Liver (tissue), 9 donors: ENCODE data around the gene STING1. TPM values are rescaled to one million over a fixed set of nuclear protein-coding genes. Genes with fewer than 3 reads are reported as not detected.

Experiments used
- DNase-seq: peaks from one replicate; pipeline ENCODE4 v3.0.0-alpha.2; 2017; ENCODE audit warnings: low spot score
- H3K27ac ChIP-seq, 2 donors: one replicate each; pipeline ENCODE4 v1.7.0; 2013; ENCODE audit warnings: inconsistent platforms in 2 of 2, low read length in 2 of 2, control low read depth in 1 of 2, low read depth in 1 of 2, mild to moderate bottlenecking in 1 of 2
- H3K27me3 ChIP-seq, 4 donors: one replicate each; pipeline versions ENCODE4 v1.6.1 to v1.7.0; 2013; ENCODE audit warnings: low read length in 3 of 4, inconsistent platforms in 1 of 4, mild to moderate bottlenecking in 1 of 4, moderate library complexity in 1 of 4; ENCODE audit not compliant: control insufficient read depth in 4 of 4, insufficient read depth in 4 of 4
- H3K36me3 ChIP-seq, 4 donors: one replicate each; pipeline versions ENCODE4 v1.6.1 to v1.7.0; 2013; ENCODE audit warnings: low read length in 3 of 4, mild to moderate bottlenecking in 3 of 4, low read depth in 1 of 4, moderate library complexity in 1 of 4; ENCODE audit not compliant: control insufficient read depth in 4 of 4, insufficient read depth in 3 of 4
- H3K4me1 ChIP-seq, 4 donors: one replicate each; pipeline versions ENCODE4 v1.6.1 to v1.7.0; 2013; ENCODE audit warnings: low read length in 3 of 4, mild to moderate bottlenecking in 3 of 4, moderate library complexity in 1 of 4; ENCODE audit not compliant: control insufficient read depth in 4 of 4, insufficient read depth in 4 of 4
- H3K4me3 ChIP-seq, 3 donors: one replicate each; pipeline versions ENCODE4 v1.6.1 to v1.7.0; 2013; ENCODE audit warnings: low read length in 3 of 3, control low read depth in 1 of 3, low read depth in 1 of 3, mild to moderate bottlenecking in 1 of 3
- H3K9ac ChIP-seq, 2 donors: one replicate each; pipeline ENCODE4 v1.7.0; 2013; ENCODE audit warnings: low read length in 2 of 2, mild to moderate bottlenecking in 2 of 2, moderate library complexity in 2 of 2, control low read depth in 1 of 2, low read depth in 1 of 2
- H3K9me3 ChIP-seq, 4 donors: one replicate each; pipeline versions ENCODE4 v1.6.1 to v1.7.0; 2013; ENCODE audit warnings: low read length in 3 of 4; ENCODE audit not compliant: control insufficient read depth in 4 of 4
- ATF3 ChIP-seq: IDR thresholded peaks from 2 replicates; pipeline ENCODE4 v1.6.1; 2016; ENCODE audit warnings: antibody characterized with exemption
- CTCF ChIP-seq: fragments of 150-350 bp; IDR thresholded peaks from 2 replicates; pipeline ENCODE4 v1.5.1; 2017; ENCODE audit warnings: improper control_type of control experiment, low read depth, low read length; ENCODE audit not compliant: missing input control
- EGR1 ChIP-seq, 2 donors: IDR thresholded peaks; 2 replicates each; pipeline ENCODE4 v1.6.1; 2016 to 2018; ENCODE audit warnings: antibody characterized with exemption in 2 of 2, low read depth in 2 of 2
- FOXA1 ChIP-seq: IDR thresholded peaks from 2 replicates; pipeline ENCODE4 v1.6.1; 2016; ENCODE audit warnings: antibody characterized with exemption
- FOXA2 ChIP-seq: IDR thresholded peaks from 2 replicates; pipeline ENCODE4 v1.6.1; 2016; ENCODE audit warnings: antibody characterized with exemption
- GABPA ChIP-seq, 2 donors: IDR thresholded peaks in 1 of 2; conservative IDR thresholded peaks in 1 of 2; 2 replicates each; pipeline ENCODE4 v1.6.1; 2016; ENCODE audit warnings: antibody characterized with exemption in 2 of 2, mild to moderate bottlenecking in 1 of 2, moderate library complexity in 1 of 2
- HNF4A ChIP-seq, 2 donors: conservative IDR thresholded peaks; 2 replicates each; pipeline ENCODE4 v1.6.1; 2016; ENCODE audit warnings: antibody characterized with exemption in 2 of 2, mild to moderate bottlenecking in 2 of 2
- HNF4G ChIP-seq: IDR thresholded peaks from 2 replicates; pipeline ENCODE4 v1.6.1; 2016; ENCODE audit warnings: antibody characterized with exemption
- JUND ChIP-seq, 2 donors: IDR thresholded peaks; 2 replicates each; pipeline ENCODE4 v1.6.1; 2016; ENCODE audit warnings: antibody characterized with exemption in 2 of 2
- MAX ChIP-seq: IDR thresholded peaks from 2 replicates; pipeline ENCODE4 v1.6.1; 2016; ENCODE audit warnings: antibody characterized with exemption
- NR2F2 ChIP-seq: IDR thresholded peaks from 2 replicates; pipeline ENCODE4 v1.6.1; 2016; ENCODE audit warnings: antibody characterized with exemption
- RAD21 ChIP-seq, 2 donors: IDR thresholded peaks; 2 replicates each; pipeline ENCODE4 v1.6.1; 2016; ENCODE audit warnings: antibody characterized with exemption in 2 of 2, mild to moderate bottlenecking in 2 of 2
- REST ChIP-seq: IDR thresholded peaks from 2 replicates; pipeline ENCODE4 v1.6.1; 2016; ENCODE audit warnings: antibody characterized with exemption, mild to moderate bottlenecking
- RXRA ChIP-seq, 2 donors: IDR thresholded peaks; 2 replicates each; pipeline ENCODE4 v1.6.1; 2017 to 2018; ENCODE audit warnings: antibody characterized with exemption in 2 of 2, mild to moderate bottlenecking in 1 of 2
- SP1 ChIP-seq: IDR thresholded peaks from 2 replicates; pipeline ENCODE4 v1.6.1; 2018; ENCODE audit warnings: antibody characterized with exemption, mild to moderate bottlenecking
- TAF1 ChIP-seq: conservative IDR thresholded peaks from 2 replicates; pipeline ENCODE4 v1.6.1; 2016; ENCODE audit warnings: antibody characterized with exemption, mild to moderate bottlenecking
- YY1 ChIP-seq: IDR thresholded peaks from 2 replicates; pipeline ENCODE4 v1.6.1; 2016; ENCODE audit warnings: antibody characterized with exemption, mild to moderate bottlenecking
- ZBTB33 ChIP-seq: IDR thresholded peaks from 2 replicates; pipeline ENCODE4 v1.6.1; 2016; ENCODE audit warnings: antibody characterized with exemption
- WGBS: extraction: QIAGEN DNeasy Blood & Tissue Kit; methylation state at CpG from one replicate; pipeline ENCODE4 v1.1.7; 2013; 5-methylcytosine and 5-hydroxymethylcytosine counted together
- polyA plus RNA-seq, 2 donors: library from polyadenylated mRNA; stranded (reverse) in 1 of 2; unstranded in 1 of 2; fragments of 200-250 nt in 1 of 2; fragments of >200 nt in 1 of 2; fragmentation: Nextera tagmentation in 1 of 2; extraction: Ambion mirVana in 1 of 2; gene quantifications; one replicate each; pipeline versions ENCODE4 v1.2.1 to v1.2.3, GENCODE V29; 2013 to 2015
- total RNA-seq, 2 donors: library from RNA; depleted of rRNA; stranded (reverse); fragments of >200 nt; gene quantifications; one replicate each; pipeline ENCODE4 v1.2.3, GENCODE V29; 2014
- donor health status: healthy.
- donor health status: healthy.
- donor health status: healthy.
- donor health status: healthy.
- donor health status: healthy.

STING1 gene
- total and polyA plus RNA-seq, 4 donors: 6.3 to 13.6 (median 10.3) TPM

GRCh38 chr5:139462586-139463276, 19.8 kb downstream of the STING1 start, which contains the start of gene ECSCR:
Gene ECSCR (minus strand): TSS chr5:139462743. CDS start chr5:139462670, 73 bp downstream.
- WGBS: 81% methylated on average over 10 of the region's 10 CpGs
- Histone ChIP-seq H3K9me3 (no peaks in the 10 kb centered on the region), H3K9ac (no peak within 1 kb of the TSS), H3K27me3 (no peaks in the 10 kb centered on the region), H3K4me1 (no peaks in the 10 kb centered on the region), H3K4me3 (peak within 1 kb of the TSS in 2 of 3 donors; percentile 3 to 11), H3K27ac (peak within 1 kb of the TSS; percentile 31 to 72), H3K36me3 (no peaks in the 10 kb centered on the region)
- no peak for DNase-seq
- TF ChIP-seq EGR1 (IDR thresholded peaks at IDR 0.05; ENCODE audit: low read depth in 2 of 2): no peak
- no peak for TF ChIP-seq RXRA (IDR thresholded peaks at IDR 0.05)
- TF ChIP-seq YY1: no peak

- DNase-seq: no peak
- Histone ChIP-seq H3K4me3 (peak overlapping the region in 1 of 3 donors; percentile 3), H3K27ac (peak overlapping the region in 1 of 2 donors; percentile 31), H3K27me3 (no peaks in the 10 kb centered on the region), H3K9me3 (no peaks in the 10 kb centered on the region), H3K36me3 (no peaks in the 10 kb centered on the region), H3K9ac (no peak overlapping the region), H3K4me1 (no peaks in the 10 kb centered on the region)
- no peak for TF ChIP-seq CTCF
- TF ChIP-seq REST: no peak
- TF ChIP-seq FOXA2: no peak
- TF ChIP-seq ATF3: no peak
- no peak for TF ChIP-seq TAF1
- no peak for TF ChIP-seq YY1
- no peak for TF ChIP-seq NR2F2
- TF ChIP-seq RAD21 (IDR thresholded peaks at IDR 0.05): no peak
- TF ChIP-seq JUND (IDR thresholded peaks at IDR 0.05): no peak
- TF ChIP-seq ZBTB33: no peak
- no peak for TF ChIP-seq EGR1 (IDR thresholded peaks at IDR 0.05; ENCODE audit: low read depth in 2 of 2)
- TF ChIP-seq SP1: no peak
- TF ChIP-seq FOXA1: no peak
- TF ChIP-seq RXRA (IDR thresholded peaks at IDR 0.05): no peak
- no peak for TF ChIP-seq MAX
- TF ChIP-seq HNF4G: no peak
- TF ChIP-seq GABPA (IDR thresholded peaks at IDR 0.05 in 1 of 2, conservative IDR thresholded peaks at IDR 0.05 in 1 of 2): no peak
- TF ChIP-seq HNF4A (conservative IDR thresholded peaks at IDR 0.05): no peak
- WGBS: 84% methylated on average over 5 of the region's 5 CpGs
Measured at GRCh38 chr5:139461698-139462097, 20.9 kb downstream of the STING1 start.
